WTC11 (cell line): ENCODE results near the gene KCNK4. TPM values are rescaled to one million over a fixed set of nuclear protein-coding genes. Genes with fewer than 3 reads are reported as not detected.

Experiments
- ATAC-seq: fragments of 200-7000 bp; cut with Tn5 transposase; 2 replicates; pipeline ENCODE4 v1.10.0; 2021; ENCODE audit warnings: mild to moderate bottlenecking, moderate library complexity
- CTCF ChIA-PET: fragments of 300-600 bp; sonication (Branson Sonifier 250); formaldehyde crosslinking; loops from one replicate; lab custom pipeline; 2021; ENCODE audit warnings: antibody characterized with exemption; lab: Charles Lee
- POLR2A ChIA-PET: fragments of 350-600 bp; sonication (Branson Sonifier 250); formaldehyde crosslinking; loops from one replicate; lab custom pipeline; 2021; ENCODE audit warnings: antibody characterized with exemption; lab: Charles Lee
- DNase-seq: peaks from one replicate; pipeline ENCODE4 v3.0.0; 2021; ENCODE audit warnings: low spot score
- H3K27ac Mint-ChIP-seq: 2 replicates; pipeline ENCODE4 v1.8.0; 2021; ENCODE audit warnings: mixed read lengths
- H3K27me3 Mint-ChIP-seq: 2 replicates; pipeline ENCODE4 v1.8.0; 2021; ENCODE audit warnings: low read depth, mild to moderate bottlenecking, moderate library complexity, mixed read lengths
- H3K36me3 Mint-ChIP-seq: 2 replicates; pipeline ENCODE4 v1.8.0; 2021; ENCODE audit warnings: mixed read lengths
- H3K4me1 Mint-ChIP-seq: 2 replicates; pipeline ENCODE4 v1.8.0; 2022; ENCODE audit warnings: mixed read lengths
- H3K4me3 Mint-ChIP-seq: 2 replicates; pipeline ENCODE4 v1.8.0; 2021; ENCODE audit warnings: mild to moderate bottlenecking, moderate library complexity, mixed read lengths
- H3K9me3 Mint-ChIP-seq: 2 replicates; pipeline ENCODE4 v1.8.0; 2021; ENCODE audit warnings: mixed read lengths
- CBFB ChIP-seq: sonication (generic); formaldehyde crosslinking; IDR thresholded peaks from 2 replicates; pipeline ENCODE4 v1.8.1; 2022; ENCODE audit warnings: mild to moderate bottlenecking, low read depth, missing genetic modification reagents
- FOXK1 ChIP-seq: sonication (generic); formaldehyde crosslinking; IDR thresholded peaks from 2 replicates; pipeline ENCODE4 v1.8.0; 2022; ENCODE audit warnings: mild to moderate bottlenecking, moderate library complexity, missing genetic modification reagents
- IRF2 ChIP-seq: sonication (generic); formaldehyde crosslinking; IDR thresholded peaks from 2 replicates; pipeline ENCODE4 v1.8.0; 2022; ENCODE audit warnings: low read depth, missing genetic modification reagents, borderline replicate concordance
- JAZF1 ChIP-seq: fragments of 250-450 bp; sonication (Bioruptor Pico); IDR thresholded peaks from 2 replicates; pipeline ENCODE4 v1.9.0; 2021; ENCODE audit warnings: moderate library complexity, mild to moderate bottlenecking, inconsistent platforms
- KAT7 ChIP-seq: sonication (generic); formaldehyde crosslinking; IDR thresholded peaks from 2 replicates; pipeline ENCODE4 v1.8.1; 2023; ENCODE audit warnings: missing genetic modification reagents, mild to moderate bottlenecking, borderline replicate concordance
- OVOL2 ChIP-seq: fragments of 250-450 bp; sonication (Bioruptor Pico); IDR thresholded peaks from 2 replicates; pipeline ENCODE4 v1.9.0; 2021; ENCODE audit warnings: mild to moderate bottlenecking, borderline replicate concordance
- RELA ChIP-seq: sonication (generic); formaldehyde crosslinking; IDR thresholded peaks from 2 replicates; pipeline ENCODE4 v1.8.1; 2022; ENCODE audit warnings: missing genetic modification reagents, mild to moderate bottlenecking, borderline replicate concordance
- RORB ChIP-seq: fragments of 250-450 bp; sonication (Bioruptor Pico); IDR thresholded peaks from 2 replicates; pipeline ENCODE4 v1.9.0; 2021; ENCODE audit warnings: mild to moderate bottlenecking
- SMAD4 ChIP-seq: sonication (generic); formaldehyde crosslinking; IDR thresholded peaks from 2 replicates; pipeline ENCODE4 v1.8.0; 2022; ENCODE audit warnings: mild to moderate bottlenecking, missing genetic modification reagents
- ZNF263 ChIP-seq: sonication (generic); formaldehyde crosslinking; IDR thresholded peaks from 2 replicates; pipeline ENCODE4 v1.8.1; 2022; ENCODE audit warnings: low read depth, mild to moderate bottlenecking, moderate library complexity, missing genetic modification reagents
- total RNA-seq: library from RNA; stranded (reverse); gene quantifications from 3 replicates; pipeline ENCODE4 v1.2.3, GENCODE V29; 2021
- TF ChIP-seq, protein P1 (sequence below): sonication (generic); formaldehyde crosslinking; IDR thresholded peaks from 2 replicates; pipeline ENCODE4 v1.8.0; 2023; ENCODE audit warnings: missing genetic modification reagents
- TF ChIP-seq, protein P2 (sequence below): sonication (generic); formaldehyde crosslinking; IDR thresholded peaks from 2 replicates; pipeline ENCODE4 v1.8.1; 2023; ENCODE audit warnings: mild to moderate bottlenecking, missing genetic modification reagents
- TF ChIP-seq, protein P3 (sequence below): sonication (generic); formaldehyde crosslinking; IDR thresholded peaks from 2 replicates; pipeline ENCODE4 v1.8.1; 2022; ENCODE audit warnings: mild to moderate bottlenecking, missing genetic modification reagents, moderate library complexity, borderline replicate concordance
- TF ChIP-seq, protein P4 (sequence below): sonication (generic); formaldehyde crosslinking; IDR thresholded peaks from 2 replicates; pipeline ENCODE4 v1.8.1; 2022; ENCODE audit warnings: low read depth, missing genetic modification reagents, borderline replicate concordance
- TF ChIP-seq, protein P5 (sequence below): sonication (generic); formaldehyde crosslinking; conservative IDR thresholded peaks from 2 replicates; pipeline ENCODE4 v1.8.1; 2023; ENCODE audit warnings: mild to moderate bottlenecking, low read depth, missing genetic modification reagents, moderate library complexity
- TF ChIP-seq, protein P6 (sequence below): fragments of 250-450 bp; sonication (Bioruptor Pico); conservative IDR thresholded peaks from 2 replicates; pipeline ENCODE4 v1.9.0; 2021; ENCODE audit warnings: mild to moderate bottlenecking
- TF ChIP-seq, protein P7 (sequence below): sonication (generic); formaldehyde crosslinking; IDR thresholded peaks from 2 replicates; pipeline ENCODE4 v1.8.0; 2022; ENCODE audit warnings: mild to moderate bottlenecking, missing genetic modification reagents
- TF ChIP-seq, protein P8 (sequence below): sonication (generic); formaldehyde crosslinking; IDR thresholded peaks from 2 replicates; pipeline ENCODE4 v1.8.0; 2022; ENCODE audit warnings: mild to moderate bottlenecking, missing genetic modification reagents
- TF ChIP-seq, protein P9 (sequence below): sonication (generic); formaldehyde crosslinking; IDR thresholded peaks from 2 replicates; pipeline ENCODE4 v1.8.1; 2022; ENCODE audit warnings: mild to moderate bottlenecking, moderate library complexity, missing genetic modification reagents

KCNK4 gene
- total RNA-seq, 1 experiment from 2014 or later, result 0.74 TPM

DNA sequence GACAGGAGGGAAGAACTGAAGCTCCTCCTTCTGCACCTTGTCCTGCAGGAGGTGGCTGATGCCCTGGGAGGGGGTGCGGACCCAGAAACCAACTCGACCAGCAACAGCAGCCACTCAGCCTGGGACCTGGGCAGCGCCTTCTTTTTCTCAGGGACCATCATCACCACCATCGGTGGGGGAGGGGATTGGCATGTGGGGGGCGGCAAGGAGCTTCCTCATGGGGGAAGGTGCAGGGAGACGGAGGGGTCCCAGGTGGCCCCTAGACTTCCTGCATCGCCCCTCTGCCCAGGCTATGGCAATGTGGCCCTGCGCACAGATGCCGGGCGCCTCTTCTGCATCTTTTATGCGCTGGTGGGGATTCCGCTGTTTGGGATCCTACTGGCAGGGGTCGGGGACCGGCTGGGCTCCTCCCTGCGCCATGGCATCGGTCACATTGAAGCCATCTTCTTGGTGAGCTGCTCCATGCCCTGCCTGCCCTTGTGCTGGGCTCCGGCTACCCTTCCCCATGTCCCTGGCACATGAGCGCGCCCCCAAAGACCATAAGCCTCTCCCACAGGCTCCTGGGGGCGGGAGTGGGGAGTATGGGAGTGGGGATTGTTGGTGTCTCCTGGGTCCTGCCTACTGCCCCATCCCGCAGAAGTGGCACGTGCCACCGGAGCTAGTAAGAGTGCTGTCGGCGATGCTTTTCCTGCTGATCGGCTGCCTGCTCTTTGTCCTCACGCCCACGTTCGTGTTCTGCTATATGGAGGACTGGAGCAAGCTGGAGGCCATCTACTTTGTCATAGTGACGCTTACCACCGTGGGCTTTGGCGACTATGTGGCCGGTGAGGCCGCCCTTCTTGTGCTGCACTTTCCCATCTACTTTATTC lies 6.0 kb downstream of the KCNK4 start:
- ChIA-PET POLR2A (no interaction called here), CTCF (interaction anchor here (0.6 to 1.9 kb wide), 6 partner anchors 7 to 281 kb away, joined by 3 to 5 read pairs (median 4); partner anchors contain the start of gene TRMT112)
- peaks cover 12% of the 10 kb centered on the region for H3K4me1 Mint-ChIP-seq
- H3K27me3 Mint-ChIP-seq, result peaks cover 100% of the 10 kb centered on the region
- H3K4me3 Mint-ChIP-seq, result peak overlapping the region; percentile 5; the same call in 1 of the 2 replicates
- no peak for TF ChIP-seq ZNF263 (CRISPR knock-in tag)
- TF ChIP-seq RELA (CRISPR knock-in tag), result no peak
- TF ChIP-seq KAT7 (CRISPR knock-in tag), result no peak
- TF ChIP-seq, protein P1, sequence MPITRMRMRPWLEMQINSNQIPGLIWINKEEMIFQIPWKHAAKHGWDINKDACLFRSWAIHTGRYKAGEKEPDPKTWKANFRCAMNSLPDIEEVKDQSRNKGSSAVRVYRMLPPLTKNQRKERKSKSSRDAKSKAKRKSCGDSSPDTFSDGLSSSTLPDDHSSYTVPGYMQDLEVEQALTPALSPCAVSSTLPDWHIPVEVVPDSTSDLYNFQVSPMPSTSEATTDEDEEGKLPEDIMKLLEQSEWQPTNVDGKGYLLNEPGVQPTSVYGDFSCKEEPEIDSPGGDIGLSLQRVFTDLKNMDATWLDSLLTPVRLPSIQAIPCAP (CRISPR knock-in tag), result no peak
- no peak for TF ChIP-seq OVOL2 (CRISPR knock-in tag)
- TF ChIP-seq JAZF1 (CRISPR knock-in tag), result no peak
- TF ChIP-seq, protein P2, sequence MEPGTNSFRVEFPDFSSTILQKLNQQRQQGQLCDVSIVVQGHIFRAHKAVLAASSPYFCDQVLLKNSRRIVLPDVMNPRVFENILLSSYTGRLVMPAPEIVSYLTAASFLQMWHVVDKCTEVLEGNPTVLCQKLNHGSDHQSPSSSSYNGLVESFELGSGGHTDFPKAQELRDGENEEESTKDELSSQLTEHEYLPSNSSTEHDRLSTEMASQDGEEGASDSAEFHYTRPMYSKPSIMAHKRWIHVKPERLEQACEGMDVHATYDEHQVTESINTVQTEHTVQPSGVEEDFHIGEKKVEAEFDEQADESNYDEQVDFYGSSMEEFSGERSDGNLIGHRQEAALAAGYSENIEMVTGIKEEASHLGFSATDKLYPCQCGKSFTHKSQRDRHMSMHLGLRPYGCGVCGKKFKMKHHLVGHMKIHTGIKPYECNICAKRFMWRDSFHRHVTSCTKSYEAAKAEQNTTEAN (CRISPR knock-in tag), result no peak
- TF ChIP-seq, all 79 proteins: peak for 0
- Mint-ChIP-seq H3K36me3 (no peaks in the 10 kb centered on the region), H3K27ac (no peak overlapping the region), H3K9me3 (no peaks in the 10 kb centered on the region)
- DNase-seq (no peak), ATAC-seq (no peak)

DNA sequence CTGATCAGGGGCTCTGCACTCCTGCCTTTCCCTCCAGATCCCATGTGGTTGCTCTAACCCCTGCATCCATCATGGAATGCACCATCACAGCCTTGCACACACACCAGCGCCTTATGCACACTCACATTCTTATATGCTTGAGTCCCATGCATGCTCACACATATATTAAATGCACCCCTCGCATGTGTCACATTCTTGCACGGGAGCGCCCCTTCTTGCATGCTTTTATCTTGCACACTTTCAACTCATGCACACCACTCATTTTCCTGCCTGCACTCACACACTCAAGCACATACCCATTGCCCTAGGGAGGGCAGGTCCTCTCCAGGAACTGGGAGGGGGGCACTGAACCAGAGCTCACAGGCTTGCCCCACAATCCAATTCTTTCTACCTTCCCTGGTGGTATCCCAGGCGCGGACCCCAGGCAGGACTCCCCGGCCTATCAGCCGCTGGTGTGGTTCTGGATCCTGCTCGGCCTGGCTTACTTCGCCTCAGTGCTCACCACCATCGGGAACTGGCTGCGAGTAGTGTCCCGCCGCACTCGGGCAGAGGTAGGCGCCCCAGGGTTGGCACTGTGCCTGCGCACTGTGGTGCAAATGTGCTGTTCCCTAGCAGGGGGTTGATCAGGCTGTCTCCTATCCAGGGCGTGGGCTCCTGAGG lies 6.7 kb downstream of the KCNK4 start:
- ATAC-seq (no peak), DNase-seq (no peak)
- no peaks in the 10 kb centered on the region for H3K9me3 Mint-ChIP-seq
- ChIA-PET CTCF (interaction anchor here (1.1 to 1.9 kb wide), 2 partner anchors 26 to 94 kb away, joined by 3 to 5 read pairs; no protein-coding TSS in a partner anchor), POLR2A (no interaction called here)
- H3K36me3 Mint-ChIP-seq, result no peaks in the 10 kb centered on the region
- H3K4me3 Mint-ChIP-seq, result peak overlapping the region; percentile 5; the same call in 1 of the 2 replicates
- peaks cover 12% of the 10 kb centered on the region for H3K4me1 Mint-ChIP-seq
- TF ChIP-seq, protein P3, sequence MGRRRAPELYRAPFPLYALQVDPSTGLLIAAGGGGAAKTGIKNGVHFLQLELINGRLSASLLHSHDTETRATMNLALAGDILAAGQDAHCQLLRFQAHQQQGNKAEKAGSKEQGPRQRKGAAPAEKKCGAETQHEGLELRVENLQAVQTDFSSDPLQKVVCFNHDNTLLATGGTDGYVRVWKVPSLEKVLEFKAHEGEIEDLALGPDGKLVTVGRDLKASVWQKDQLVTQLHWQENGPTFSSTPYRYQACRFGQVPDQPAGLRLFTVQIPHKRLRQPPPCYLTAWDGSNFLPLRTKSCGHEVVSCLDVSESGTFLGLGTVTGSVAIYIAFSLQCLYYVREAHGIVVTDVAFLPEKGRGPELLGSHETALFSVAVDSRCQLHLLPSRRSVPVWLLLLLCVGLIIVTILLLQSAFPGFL, result no peak
- TF ChIP-seq, protein P4, sequence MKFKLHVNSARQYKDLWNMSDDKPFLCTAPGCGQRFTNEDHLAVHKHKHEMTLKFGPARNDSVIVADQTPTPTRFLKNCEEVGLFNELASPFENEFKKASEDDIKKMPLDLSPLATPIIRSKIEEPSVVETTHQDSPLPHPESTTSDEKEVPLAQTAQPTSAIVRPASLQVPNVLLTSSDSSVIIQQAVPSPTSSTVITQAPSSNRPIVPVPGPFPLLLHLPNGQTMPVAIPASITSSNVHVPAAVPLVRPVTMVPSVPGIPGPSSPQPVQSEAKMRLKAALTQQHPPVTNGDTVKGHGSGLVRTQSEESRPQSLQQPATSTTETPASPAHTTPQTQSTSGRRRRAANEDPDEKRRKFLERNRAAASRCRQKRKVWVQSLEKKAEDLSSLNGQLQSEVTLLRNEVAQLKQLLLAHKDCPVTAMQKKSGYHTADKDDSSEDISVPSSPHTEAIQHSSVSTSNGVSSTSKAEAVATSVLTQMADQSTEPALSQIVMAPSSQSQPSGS (CRISPR knock-in tag), result no peak
- TF ChIP-seq, protein P5, sequence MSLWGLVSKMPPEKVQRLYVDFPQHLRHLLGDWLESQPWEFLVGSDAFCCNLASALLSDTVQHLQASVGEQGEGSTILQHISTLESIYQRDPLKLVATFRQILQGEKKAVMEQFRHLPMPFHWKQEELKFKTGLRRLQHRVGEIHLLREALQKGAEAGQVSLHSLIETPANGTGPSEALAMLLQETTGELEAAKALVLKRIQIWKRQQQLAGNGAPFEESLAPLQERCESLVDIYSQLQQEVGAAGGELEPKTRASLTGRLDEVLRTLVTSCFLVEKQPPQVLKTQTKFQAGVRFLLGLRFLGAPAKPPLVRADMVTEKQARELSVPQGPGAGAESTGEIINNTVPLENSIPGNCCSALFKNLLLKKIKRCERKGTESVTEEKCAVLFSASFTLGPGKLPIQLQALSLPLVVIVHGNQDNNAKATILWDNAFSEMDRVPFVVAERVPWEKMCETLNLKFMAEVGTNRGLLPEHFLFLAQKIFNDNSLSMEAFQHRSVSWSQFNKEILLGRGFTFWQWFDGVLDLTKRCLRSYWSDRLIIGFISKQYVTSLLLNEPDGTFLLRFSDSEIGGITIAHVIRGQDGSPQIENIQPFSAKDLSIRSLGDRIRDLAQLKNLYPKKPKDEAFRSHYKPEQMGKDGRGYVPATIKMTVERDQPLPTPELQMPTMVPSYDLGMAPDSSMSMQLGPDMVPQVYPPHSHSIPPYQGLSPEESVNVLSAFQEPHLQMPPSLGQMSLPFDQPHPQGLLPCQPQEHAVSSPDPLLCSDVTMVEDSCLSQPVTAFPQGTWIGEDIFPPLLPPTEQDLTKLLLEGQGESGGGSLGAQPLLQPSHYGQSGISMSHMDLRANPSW, result no peak
- TF ChIP-seq, protein P6, sequence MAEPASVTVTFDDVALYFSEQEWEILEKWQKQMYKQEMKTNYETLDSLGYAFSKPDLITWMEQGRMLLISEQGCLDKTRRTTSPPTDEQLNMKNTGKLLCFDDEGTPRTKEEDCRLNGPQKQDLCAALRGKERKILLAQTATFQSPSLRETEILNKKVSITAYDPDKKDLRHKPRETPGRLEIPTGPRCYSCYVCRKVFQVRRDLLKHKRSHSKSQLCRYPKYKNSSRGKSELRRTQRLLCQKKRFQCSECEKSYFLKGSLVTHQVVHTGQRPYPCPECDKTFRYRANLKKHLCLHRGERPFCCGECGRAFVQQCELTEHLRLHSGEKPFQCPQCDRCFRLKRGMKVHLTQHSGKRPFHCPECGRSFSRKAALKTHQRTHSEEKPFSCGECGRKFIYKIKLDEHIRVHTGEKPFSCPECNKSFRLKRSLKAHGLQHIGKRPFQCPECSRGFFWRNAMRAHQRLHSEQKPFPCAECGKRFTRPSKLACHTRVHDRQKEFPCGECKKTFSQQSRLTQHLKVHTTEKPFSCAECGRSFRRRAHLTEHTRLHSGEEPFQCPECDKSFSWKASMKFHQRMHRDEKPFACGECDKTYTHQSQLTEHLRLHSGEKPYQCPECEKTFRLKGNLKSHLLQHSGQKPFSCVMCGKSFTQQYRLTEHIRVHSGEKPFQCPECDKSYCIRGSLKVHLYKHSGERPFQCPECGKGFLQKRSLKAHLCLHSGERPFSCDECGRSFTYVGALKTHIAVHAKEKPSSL (CRISPR knock-in tag), result no peak
- TF ChIP-seq SMAD4 (CRISPR knock-in tag), result no peak
- no peak for TF ChIP-seq IRF2
- no peak for TF ChIP-seq RORB (CRISPR knock-in tag)
- TF ChIP-seq, protein P7, sequence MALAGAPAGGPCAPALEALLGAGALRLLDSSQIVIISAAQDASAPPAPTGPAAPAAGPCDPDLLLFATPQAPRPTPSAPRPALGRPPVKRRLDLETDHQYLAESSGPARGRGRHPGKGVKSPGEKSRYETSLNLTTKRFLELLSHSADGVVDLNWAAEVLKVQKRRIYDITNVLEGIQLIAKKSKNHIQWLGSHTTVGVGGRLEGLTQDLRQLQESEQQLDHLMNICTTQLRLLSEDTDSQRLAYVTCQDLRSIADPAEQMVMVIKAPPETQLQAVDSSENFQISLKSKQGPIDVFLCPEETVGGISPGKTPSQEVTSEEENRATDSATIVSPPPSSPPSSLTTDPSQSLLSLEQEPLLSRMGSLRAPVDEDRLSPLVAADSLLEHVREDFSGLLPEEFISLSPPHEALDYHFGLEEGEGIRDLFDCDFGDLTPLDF, result no peak
- no peak for TF ChIP-seq FOXK1 (CRISPR knock-in tag)
- TF ChIP-seq, protein P8, sequence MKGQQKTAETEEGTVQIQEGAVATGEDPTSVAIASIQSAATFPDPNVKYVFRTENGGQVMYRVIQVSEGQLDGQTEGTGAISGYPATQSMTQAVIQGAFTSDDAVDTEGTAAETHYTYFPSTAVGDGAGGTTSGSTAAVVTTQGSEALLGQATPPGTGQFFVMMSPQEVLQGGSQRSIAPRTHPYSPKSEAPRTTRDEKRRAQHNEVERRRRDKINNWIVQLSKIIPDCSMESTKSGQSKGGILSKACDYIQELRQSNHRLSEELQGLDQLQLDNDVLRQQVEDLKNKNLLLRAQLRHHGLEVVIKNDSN (CRISPR knock-in tag), result no peak
- TF ChIP-seq JAZF1 (CRISPR knock-in tag), result no peak
- TF ChIP-seq CBFB (CRISPR knock-in tag), result no peak
- TF ChIP-seq, protein P9, sequence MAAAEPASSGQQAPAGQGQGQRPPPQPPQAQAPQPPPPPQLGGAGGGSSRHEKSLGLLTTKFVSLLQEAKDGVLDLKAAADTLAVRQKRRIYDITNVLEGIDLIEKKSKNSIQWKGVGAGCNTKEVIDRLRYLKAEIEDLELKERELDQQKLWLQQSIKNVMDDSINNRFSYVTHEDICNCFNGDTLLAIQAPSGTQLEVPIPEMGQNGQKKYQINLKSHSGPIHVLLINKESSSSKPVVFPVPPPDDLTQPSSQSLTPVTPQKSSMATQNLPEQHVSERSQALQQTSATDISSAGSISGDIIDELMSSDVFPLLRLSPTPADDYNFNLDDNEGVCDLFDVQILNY, result no peak
- no peak overlapping the region for H3K27ac Mint-ChIP-seq
- peaks cover 92% of the 10 kb centered on the region for H3K27me3 Mint-ChIP-seq
